Ureter (tissue), 1 donor: ENCODE measurements around the gene ATIC. TPM values are rescaled to one million over a fixed set of nuclear protein-coding genes. Genes with fewer than 3 reads are reported as not detected.

ENCODE experiments used
- DNase-seq: peaks from one replicate; pipeline ENCODE4 v3.0.0-alpha.2; 2020; ENCODE audit warnings: low spot score
- total RNA-seq: library from RNA; stranded (reverse); gene quantifications from one replicate; pipeline ENCODE4 v1.2.4, GENCODE V29; 2023
- donor health status: DM: yes; HTN: yes; CAD: no.

Gene ATIC
- total RNA-seq, 1 donor from 2014 or later: 139 TPM

DNA sequence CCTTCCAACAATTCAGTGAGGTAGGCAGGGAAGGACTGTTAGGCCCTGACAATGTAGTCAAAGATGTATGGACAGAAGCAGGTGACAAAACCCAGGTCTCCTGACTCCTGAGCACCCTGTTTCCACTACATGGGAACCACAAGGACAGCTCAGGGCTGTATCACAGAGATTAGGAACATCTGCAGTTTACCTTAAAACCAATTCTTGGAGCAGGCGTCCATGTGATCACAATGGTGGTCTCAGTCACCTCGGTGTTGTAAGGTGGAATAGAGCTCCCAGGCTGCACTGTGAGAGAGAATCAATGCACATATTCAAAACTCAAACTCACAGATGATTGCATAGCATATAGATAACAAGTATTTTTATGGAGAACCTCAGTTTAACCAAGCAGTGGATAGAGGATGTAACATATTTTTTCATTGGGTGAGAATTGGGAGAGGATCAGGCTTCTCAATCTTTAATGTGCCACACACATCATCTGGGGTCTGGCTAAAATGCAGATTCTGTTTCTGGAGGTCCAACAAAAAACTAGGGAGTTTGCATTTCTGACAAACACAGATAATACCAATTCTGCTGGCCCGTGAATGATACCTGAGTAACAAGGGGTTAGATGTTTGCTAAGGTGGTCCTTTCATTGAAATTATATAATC lies 87.3 kb downstream of the ATIC start:
- DNase-seq: no peak

Other genes with a start within 250 kb of the ATIC start
- 0.44 TPM for gene ABCA12, start 173.4 kb upstream of the ATIC start, total RNA-seq
- gene FN1, start 124.0 kb downstream of the ATIC start, total RNA-seq: 125 TPM